Vagina (tissue), 2 donors: ENCODE results near the gene CELSR3. TPM values are rescaled to one million over a fixed set of nuclear protein-coding genes. Genes with fewer than 3 reads are reported as not detected.

Experiments used
- DNase-seq, 2 donors: peaks; one replicate each; pipeline ENCODE4 v3.0.0-alpha.2; 2017; ENCODE audit errors: extremely low spot score in 2 of 2
- H3K27ac ChIP-seq: fragments of 200-600 bp; sonication (generic); one replicate; pipeline ENCODE4 v1.5.1; 2019
- H3K27me3 ChIP-seq: fragments of 200-600 bp; sonication (generic); one replicate; pipeline ENCODE4 v1.5.1; 2019
- H3K36me3 ChIP-seq, 2 donors: fragments of 200-600 bp; sonication (generic); one replicate each; pipeline ENCODE4 v1.5.1; 2017 to 2019
- H3K4me1 ChIP-seq: fragments of 200-600 bp; sonication (generic); one replicate; pipeline ENCODE4 v1.5.1; 2019
- H3K4me3 ChIP-seq, 2 donors: fragments of 200-600 bp; sonication (generic); 1 replicate in 1 of 2; 2 replicates in 1 of 2; pipeline ENCODE4 v1.5.1; 2016 to 2019
- H3K9me3 ChIP-seq: fragments of 200-600 bp; sonication (generic); one replicate; pipeline ENCODE4 v1.5.1; 2019
- POLR2A ChIP-seq, 2 donors: fragments of 450-650 bp; IDR thresholded peaks; one replicate each; pipeline ENCODE4 v1.6.1; 2017; ENCODE audit warnings: antibody characterized with exemption in 2 of 2, mild to moderate bottlenecking in 2 of 2, moderate library complexity in 2 of 2
- POLR2AphosphoS5 ChIP-seq, 2 donors: sonication (generic); formaldehyde crosslinking; IDR thresholded peaks; one replicate each; pipeline ENCODE4 v1.9.0; 2017; ENCODE audit warnings: antibody characterized with exemption in 2 of 2, mild to moderate bottlenecking in 2 of 2, low read depth in 1 of 2; ENCODE audit not compliant: insufficient read depth in 1 of 2
- intact Hi-C: fragments of 100-400 bp; cut with DNase I; formaldehyde crosslinking; loops from one replicate; pipeline ENCODE4 v1.15.1; 2023
- total RNA-seq: library from RNA; depleted of rRNA; stranded (reverse); fragments of >200 nt; gene quantifications from one replicate; pipeline ENCODE4 v1.2.3, GENCODE V29; 2016
- TF ChIP-seq, protein P1 (sequence below), 3 experiments: fragments of 450-650 bp in 2 of 3; fragments of 200-600 bp in 1 of 3; sonication (generic) in 1 of 3; IDR thresholded peaks; one replicate each; pipeline ENCODE4 v1.5.1; 2017 to 2019; ENCODE audit warnings: antibody characterized with exemption in 3 of 3, mild to moderate bottlenecking in 2 of 3, moderate library complexity in 2 of 3

Gene CELSR3
- total RNA-seq, 1 donor from 2014 or later, result 2.2 TPM

DNA sequence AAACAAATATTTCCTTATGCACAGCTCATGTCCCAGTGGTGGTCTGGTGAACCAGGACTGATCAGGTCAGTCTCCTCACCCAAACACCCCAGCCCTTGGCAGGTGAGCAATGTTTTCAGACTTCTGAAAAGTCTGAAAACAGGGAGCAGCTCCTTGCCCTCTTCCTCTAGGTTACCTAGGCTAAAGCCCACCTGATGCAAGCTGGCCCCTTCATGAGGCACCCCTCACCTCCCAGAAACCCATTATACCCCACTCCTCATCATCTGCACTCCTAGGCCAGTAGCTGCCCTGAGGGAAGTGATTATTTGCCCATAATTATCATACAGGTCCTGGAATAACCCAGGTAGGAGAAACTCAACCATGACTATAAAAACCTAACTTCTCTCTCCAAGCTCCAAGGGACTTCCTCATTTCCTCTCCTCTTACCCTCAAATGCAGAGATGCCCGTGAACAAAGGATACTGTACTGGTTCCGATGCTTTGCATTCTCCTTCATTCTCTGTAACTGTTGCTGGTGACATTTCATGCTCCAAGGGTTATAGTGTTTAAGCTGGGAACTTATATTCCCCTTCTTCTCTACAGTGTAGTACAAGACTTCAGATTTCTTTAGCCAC, 28.3 kb upstream of the CELSR3 start:
- Histone ChIP-seq H3K36me3 (peaks cover 3 to 61% of the 10 kb centered on the region in 2 donors), H3K27ac (no peak overlapping the region), H3K4me3 (no peak overlapping the region), H3K9me3 (no peaks in the 10 kb centered on the region), H3K4me1 (peaks cover 45% of the 10 kb centered on the region), H3K27me3 (no peaks in the 10 kb centered on the region)
- DNase-seq, result no peak
- TF ChIP-seq POLR2A (IDR thresholded peaks at IDR 0.05) (no peak), POLR2AphosphoS5 (IDR thresholded peaks at IDR 0.05; ENCODE audit: insufficient read depth in 1 of 2, low read depth in 1 of 2) (no peak)
- TF ChIP-seq, protein P1, sequence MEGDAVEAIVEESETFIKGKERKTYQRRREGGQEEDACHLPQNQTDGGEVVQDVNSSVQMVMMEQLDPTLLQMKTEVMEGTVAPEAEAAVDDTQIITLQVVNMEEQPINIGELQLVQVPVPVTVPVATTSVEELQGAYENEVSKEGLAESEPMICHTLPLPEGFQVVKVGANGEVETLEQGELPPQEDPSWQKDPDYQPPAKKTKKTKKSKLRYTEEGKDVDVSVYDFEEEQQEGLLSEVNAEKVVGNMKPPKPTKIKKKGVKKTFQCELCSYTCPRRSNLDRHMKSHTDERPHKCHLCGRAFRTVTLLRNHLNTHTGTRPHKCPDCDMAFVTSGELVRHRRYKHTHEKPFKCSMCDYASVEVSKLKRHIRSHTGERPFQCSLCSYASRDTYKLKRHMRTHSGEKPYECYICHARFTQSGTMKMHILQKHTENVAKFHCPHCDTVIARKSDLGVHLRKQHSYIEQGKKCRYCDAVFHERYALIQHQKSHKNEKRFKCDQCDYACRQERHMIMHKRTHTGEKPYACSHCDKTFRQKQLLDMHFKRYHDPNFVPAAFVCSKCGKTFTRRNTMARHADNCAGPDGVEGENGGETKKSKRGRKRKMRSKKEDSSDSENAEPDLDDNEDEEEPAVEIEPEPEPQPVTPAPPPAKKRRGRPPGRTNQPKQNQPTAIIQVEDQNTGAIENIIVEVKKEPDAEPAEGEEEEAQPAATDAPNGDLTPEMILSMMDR (IDR thresholded peaks at IDR 0.05), result no peak
- intact Hi-C loops, result no loop called here

DNA sequence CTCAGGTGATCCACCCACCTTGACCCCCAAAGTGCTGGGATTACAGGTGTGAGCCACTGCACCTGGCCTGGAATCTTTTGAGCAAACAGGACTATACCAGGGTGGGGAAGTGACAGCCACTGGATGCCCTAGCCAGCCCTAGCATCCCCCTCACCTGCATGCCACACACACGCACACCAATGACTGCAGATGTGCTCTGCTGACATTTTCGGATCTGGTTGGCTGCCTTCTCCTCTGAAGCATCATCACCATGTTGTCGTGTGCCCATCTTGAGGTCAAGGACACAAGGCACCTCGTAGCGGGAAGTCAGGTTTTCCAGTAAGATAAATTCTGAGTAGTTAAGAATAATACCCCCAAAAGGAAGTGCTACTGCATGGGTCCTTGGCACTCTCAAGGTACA, 26.7 kb upstream of the CELSR3 start:
- H3K36me3 ChIP-seq, result peaks cover 3 to 61% of the 10 kb centered on the region in 2 donors
- no peak for TF ChIP-seq POLR2AphosphoS5 (IDR thresholded peaks at IDR 0.05; ENCODE audit: insufficient read depth in 1 of 2, low read depth in 1 of 2)
- TF ChIP-seq, protein P1 (IDR thresholded peaks at IDR 0.05), result no peak
- TF ChIP-seq POLR2A (IDR thresholded peaks at IDR 0.05), result no peak
- no peaks in the 10 kb centered on the region for H3K9me3 ChIP-seq
- no peaks in the 10 kb centered on the region for H3K27me3 ChIP-seq
- no peak overlapping the region for H3K27ac ChIP-seq
- intact Hi-C loops, result no loop called here
- H3K4me1 ChIP-seq, result peaks cover 41% of the 10 kb centered on the region
- no peak for DNase-seq
- H3K4me3 ChIP-seq, result no peak overlapping the region

DNA sequence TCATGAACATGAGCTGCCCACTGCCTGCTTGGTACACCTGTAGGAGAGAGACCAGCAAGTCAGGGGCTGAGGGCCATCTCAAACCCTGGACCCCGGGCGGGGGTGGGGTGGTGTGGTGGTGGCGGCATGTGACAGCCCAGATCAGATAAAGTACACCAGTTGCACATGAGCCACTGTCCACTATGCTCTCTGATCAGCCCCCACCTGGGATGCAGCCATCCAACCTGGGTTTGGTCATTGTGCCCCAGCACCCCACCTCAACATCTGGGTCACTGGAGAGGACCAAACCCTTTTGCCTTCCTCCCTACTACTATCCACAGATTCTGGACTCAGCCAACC, 26.0 kb upstream of the CELSR3 start:
- Histone ChIP-seq H3K27ac (no peak overlapping the region), H3K27me3 (no peaks in the 10 kb centered on the region), H3K4me3 (no peak overlapping the region), H3K4me1 (peaks cover 41% of the 10 kb centered on the region), H3K9me3 (no peaks in the 10 kb centered on the region), H3K36me3 (peaks cover 3 to 54% of the 10 kb centered on the region in 2 donors)
- intact Hi-C loops, result no loop called here
- DNase-seq, result no peak
- TF ChIP-seq POLR2AphosphoS5 (IDR thresholded peaks at IDR 0.05; ENCODE audit: insufficient read depth in 1 of 2, low read depth in 1 of 2) (no peak), POLR2A (IDR thresholded peaks at IDR 0.05) (no peak)
- TF ChIP-seq, protein P1 (IDR thresholded peaks at IDR 0.05), result no peak

DNA sequence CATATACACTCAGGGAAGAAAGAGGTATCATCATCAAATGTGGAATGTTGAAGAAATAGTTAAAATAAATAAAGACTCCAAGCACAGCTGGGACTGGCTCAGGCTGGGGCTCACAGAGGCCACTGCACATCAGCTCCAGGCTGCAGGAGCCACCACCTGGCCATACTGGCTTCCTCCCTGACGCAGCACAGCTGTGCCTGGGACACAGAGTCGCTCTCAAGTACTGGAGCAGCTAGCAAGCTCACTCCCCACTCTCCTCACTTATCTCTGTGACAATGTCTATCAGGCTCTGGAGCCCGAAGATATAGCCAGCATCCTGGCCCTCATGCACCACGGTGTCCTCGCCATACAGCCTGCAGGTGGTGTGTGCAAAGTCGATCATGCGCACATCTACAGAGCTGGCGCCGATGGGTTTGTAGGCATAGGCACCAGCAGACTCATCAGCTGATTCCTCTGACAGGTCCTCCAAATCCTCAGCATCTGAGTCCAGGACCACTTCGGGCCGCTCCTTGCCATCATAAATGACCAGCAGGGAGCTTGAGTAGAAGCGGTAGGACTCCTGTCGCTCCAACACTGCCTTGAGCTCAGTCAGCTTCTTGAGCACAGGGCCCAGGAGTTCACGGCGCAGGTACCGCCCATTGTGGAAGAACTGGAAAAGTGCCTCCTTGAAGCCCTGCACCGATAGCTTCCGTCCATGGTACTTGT, 25.5 kb upstream of the CELSR3 start:
- Histone ChIP-seq H3K4me1 (peaks cover 41% of the 10 kb centered on the region), H3K27me3 (no peaks in the 10 kb centered on the region), H3K36me3 (peaks cover 3 to 49% of the 10 kb centered on the region in 2 donors), H3K9me3 (no peaks in the 10 kb centered on the region), H3K4me3 (no peak overlapping the region), H3K27ac (no peak overlapping the region)
- TF ChIP-seq POLR2AphosphoS5 (IDR thresholded peaks at IDR 0.05; ENCODE audit: insufficient read depth in 1 of 2, low read depth in 1 of 2), result no peak
- TF ChIP-seq POLR2A (IDR thresholded peaks at IDR 0.05), result no peak
- TF ChIP-seq, protein P1 (IDR thresholded peaks at IDR 0.05), result no peak
- no peak for DNase-seq
- intact Hi-C loops, result no loop called here

DNA sequence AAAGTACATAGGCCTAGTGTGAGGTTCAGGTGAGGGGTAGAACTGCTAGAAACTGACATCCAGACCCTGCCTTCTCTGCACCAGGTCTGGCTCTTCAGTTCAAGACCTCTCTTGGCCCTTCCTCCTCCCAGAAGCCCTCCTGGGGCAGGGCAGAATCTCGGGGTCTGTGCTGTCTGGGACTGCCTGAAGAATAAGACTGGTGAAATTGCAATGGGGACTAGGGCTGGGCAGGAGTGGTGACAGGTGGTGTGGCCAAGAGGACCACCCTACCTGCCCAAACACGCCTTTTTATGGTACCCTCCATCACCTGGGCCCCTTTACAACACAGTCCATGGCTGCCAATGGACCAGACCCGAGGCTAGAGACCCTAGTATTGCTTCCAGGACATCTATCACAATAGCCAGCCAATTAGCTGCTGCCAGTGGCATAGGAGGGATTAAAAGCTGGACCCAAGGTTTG, 24.6 kb upstream of the CELSR3 start:
- intact Hi-C loops, result no loop called here
- peaks cover 3 to 40% of the 10 kb centered on the region in 2 donors for H3K36me3 ChIP-seq
- no peak overlapping the region for H3K4me3 ChIP-seq
- H3K4me1 ChIP-seq, result peaks cover 35% of the 10 kb centered on the region
- H3K9me3 ChIP-seq, result no peaks in the 10 kb centered on the region
- no peaks in the 10 kb centered on the region for H3K27me3 ChIP-seq
- H3K27ac ChIP-seq, result no peak overlapping the region
- TF ChIP-seq, protein P1 (IDR thresholded peaks at IDR 0.05), result no peak
- no peak for DNase-seq
